GM23338 (cell line): Measurements from ENCODE around the gene SHROOM2. TPM values are rescaled to one million over a fixed set of nuclear protein-coding genes. Genes with fewer than 3 reads are reported as not detected.

Source experiments
- ATAC-seq: fragments of 200-7000 bp; cut with Tn5 transposase; 3 replicates; pipeline ENCODE4 v1.9.1; 2020
- DNase-seq: peaks from one replicate; pipeline ENCODE4 v3.0.0-alpha.2; 2015; ENCODE audit warnings: low spot score
- H2AFZ ChIP-seq: fragments of 200-600 bp; sonication (generic); 2 replicates; pipeline ENCODE4 v1.8.0; 2016; ENCODE audit warnings: antibody characterized with exemption, mild to moderate bottlenecking, moderate library complexity
- H3F3A ChIP-seq: fragments of 200-600 bp; sonication (generic); replicated peaks from 2 replicates; pipeline ENCODE4 v1.8.0; 2017; ENCODE audit warnings: antibody characterized with exemption, mixed run types, low read depth
- H3K27ac ChIP-seq: fragments of 200-600 bp; sonication (generic); 2 replicates; pipeline ENCODE4 v1.6.1; 2016; ENCODE audit warnings: low read depth
- H3K27me3 ChIP-seq: fragments of 200-600 bp; sonication (generic); 2 replicates; pipeline ENCODE4 v1.8.0; 2016; ENCODE audit warnings: mild to moderate bottlenecking, mixed run types, moderate library complexity; ENCODE audit not compliant: insufficient read depth
- H3K36me3 ChIP-seq: fragments of 200-600 bp; sonication (generic); 2 replicates; pipeline ENCODE4 v1.8.0; 2016; ENCODE audit warnings: mild to moderate bottlenecking; ENCODE audit not compliant: insufficient read depth
- H3K4me1 ChIP-seq: fragments of 200-600 bp; sonication (generic); 2 replicates; pipeline ENCODE4 v1.8.0; 2016; ENCODE audit warnings: mild to moderate bottlenecking, moderate library complexity; ENCODE audit not compliant: insufficient read depth
- H3K4me2 ChIP-seq: fragments of 200-600 bp; sonication (generic); 2 replicates; pipeline ENCODE4 v1.7.1; 2017; ENCODE audit warnings: mixed run types
- H3K4me3 ChIP-seq: fragments of 200-600 bp; sonication (generic); 2 replicates; pipeline ENCODE4 v1.6.1; 2016; ENCODE audit warnings: mixed run types
- H3K79me2 ChIP-seq: fragments of 200-600 bp; sonication (generic); replicated peaks from 2 replicates; pipeline ENCODE4 v1.8.0; 2017; ENCODE audit warnings: mild to moderate bottlenecking; ENCODE audit not compliant: insufficient read depth
- H3K9me2 ChIP-seq: fragments of 200-600 bp; sonication (generic); 2 replicates; pipeline ENCODE4 v1.8.0; 2017; ENCODE audit not compliant: insufficient read depth
- H4K20me1 ChIP-seq: fragments of 200-600 bp; sonication (generic); replicated peaks from 2 replicates; pipeline ENCODE4 v1.8.0; 2017; ENCODE audit warnings: mild to moderate bottlenecking; ENCODE audit not compliant: insufficient read depth
- H3K27ac Mint-ChIP-seq: 2 replicates; pipeline ENCODE4 v1.8.0; 2020; ENCODE audit warnings: inconsistent platforms, mild to moderate bottlenecking, moderate library complexity, mixed read lengths
- H3K27me3 Mint-ChIP-seq: 3 replicates; pipeline ENCODE4 v1.8.0; 2022; ENCODE audit warnings: low read depth, mild to moderate bottlenecking, moderate library complexity, mixed read lengths, inconsistent platforms; ENCODE audit not compliant: insufficient read depth, poor library complexity
- H3K36me3 Mint-ChIP-seq: 3 replicates; pipeline ENCODE4 v1.8.0; 2021; ENCODE audit warnings: low read depth, mild to moderate bottlenecking, inconsistent platforms, moderate library complexity, mixed read lengths
- H3K4me1 Mint-ChIP-seq: 3 replicates; pipeline ENCODE4 v1.8.0; 2020; ENCODE audit warnings: mild to moderate bottlenecking, inconsistent platforms, mixed read lengths
- H3K4me3 Mint-ChIP-seq: 3 replicates; pipeline ENCODE4 v1.8.0; 2021; ENCODE audit warnings: moderate library complexity, mild to moderate bottlenecking, inconsistent platforms, mixed read lengths
- H3K9me3 Mint-ChIP-seq: 3 replicates; pipeline ENCODE4 v1.8.0; 2020; ENCODE audit warnings: moderate library complexity, mild to moderate bottlenecking, inconsistent platforms, mixed read lengths
- CREB1 ChIP-seq: fragments of 250-450 bp; sonication (Bioruptor Pico); IDR thresholded peaks from 2 replicates; pipeline ENCODE4 v1.5.0; 2020; ENCODE audit warnings: low read depth, mild to moderate bottlenecking, moderate library complexity
- ETS1 ChIP-seq: IDR thresholded peaks from 2 replicates; pipeline ENCODE4 v1.6.1; 2016; ENCODE audit warnings: antibody characterized with exemption
- EZH2 ChIP-seq: fragments of 200-600 bp; sonication (generic); IDR thresholded peaks from one replicate; pipeline ENCODE4 v1.8.0; 2017; ENCODE audit warnings: antibody characterized with exemption, mild to moderate bottlenecking, low read depth; ENCODE audit not compliant: unreplicated experiment
- EZH2phosphoT487 ChIP-seq: fragments of 200-600 bp; sonication (generic); IDR thresholded peaks from one replicate; pipeline ENCODE4 v1.8.1; 2018; ENCODE audit warnings: antibody characterized with exemption; ENCODE audit not compliant: unreplicated experiment
- JUNB ChIP-seq: IDR thresholded peaks from one replicate; pipeline ENCODE4 v1.6.1; 2016; ENCODE audit warnings: antibody characterized with exemption; ENCODE audit not compliant: unreplicated experiment
- NANOG ChIP-seq: IDR thresholded peaks from 2 replicates; pipeline ENCODE4 v1.6.1; 2016; ENCODE audit warnings: antibody characterized with exemption, borderline replicate concordance
- POLR2AphosphoS5 ChIP-seq: IDR thresholded peaks from 2 replicates; pipeline ENCODE4 v1.6.1; 2016; ENCODE audit warnings: antibody characterized with exemption, low read depth
- STAT1 ChIP-seq: IDR thresholded peaks from one replicate; pipeline ENCODE4 v1.6.1; 2016; ENCODE audit warnings: antibody characterized with exemption; ENCODE audit not compliant: unreplicated experiment
- ZNF331 ChIP-seq: fragments of 250-450 bp; sonication (Bioruptor Pico); IDR thresholded peaks from 2 replicates; pipeline ENCODE4 v1.5.0; 2020; ENCODE audit warnings: low read depth, mild to moderate bottlenecking, moderate library complexity
- ZNF462 ChIP-seq: fragments of 250-450 bp; sonication (Bioruptor Pico); IDR thresholded peaks from 2 replicates; pipeline ENCODE4 v1.5.0; 2020; ENCODE audit warnings: mild to moderate bottlenecking, moderate library complexity
- polyA plus RNA-seq: library from polyadenylated mRNA; unstranded; fragments of >200 nt; fragmentation: Nextera tagmentation; extraction: Ambion mirVana; gene quantifications from 2 replicates; pipeline ENCODE4 v1.2.1, GENCODE V29; 2016
- total RNA-seq: library from RNA; depleted of rRNA; stranded (reverse); fragments of >200 nt; shearing (Covaris generic); gene quantifications from 2 replicates; pipeline ENCODE4 v1.2.3, GENCODE V29; 2014

Gene SHROOM2
- total and polyA plus RNA-seq, 2 experiments from 2014 or later: 3.5 to 15.8 TPM

- Histone ChIP-seq H2AFZ (no peak overlapping the region), H3F3A (no peaks in the 10 kb centered on the region), H3K4me3 (no peak overlapping the region), H4K20me1 (no peaks in the 10 kb centered on the region), H3K27ac (no peak overlapping the region), H3K27me3 (no peaks in the 10 kb centered on the region), H3K9me2 (no peaks in the 10 kb centered on the region), H3K4me1 (no peaks in the 10 kb centered on the region), H3K79me2 (no peaks in the 10 kb centered on the region), H3K4me2 (no peak overlapping the region), H3K36me3 (no peaks in the 10 kb centered on the region)
- H3K27ac Mint-ChIP-seq: no peak overlapping the region
- H3K36me3 Mint-ChIP-seq: peaks cover 9% of the 10 kb centered on the region; the same call in 2 of the 3 replicates
- no peak overlapping the region for H3K4me3 Mint-ChIP-seq
- DNase-seq (no peak), ATAC-seq (no peak)
- no peak for TF ChIP-seq NANOG
- TF ChIP-seq ETS1: no peak
- no peak for TF ChIP-seq STAT1
- TF ChIP-seq CREB1 (CRISPR knock-in tag): no peak
- no peak for TF ChIP-seq POLR2AphosphoS5
- TF ChIP-seq ZNF331 (CRISPR knock-in tag): no peak
- TF ChIP-seq EZH2: no peak
- TF ChIP-seq ZNF462 (CRISPR knock-in tag): no peak
- no peak for TF ChIP-seq JUNB
- TF ChIP-seq EZH2phosphoT487: no peak
- no peaks in the 10 kb centered on the region for H3K9me3 Mint-ChIP-seq
- H3K27me3 Mint-ChIP-seq: peaks cover 4% of the 10 kb centered on the region
- peaks cover under 1% of the 10 kb centered on the region; the same call in 1 of the 3 replicates for H3K4me1 Mint-ChIP-seq
Observed at GRCh38 chrX:9772943-9773342, 13.3 kb upstream of the SHROOM2 start.
